Keratinocyte (primary cell): ENCODE results near the gene EPG5. TPM values are rescaled to one million over a fixed set of nuclear protein-coding genes. Genes with fewer than 3 reads are reported as not detected.

ENCODE experiments used
- DNase-seq: peaks from one replicate; pipeline ENCODE4 v3.0.0-alpha.2; 2011; ENCODE audit warnings: low read depth, missing footprints, low spot score
- FAIRE-seq: peaks from 2 replicates; lab custom pipeline; 2011; peaks lifted over from hg19 to GRCh38; lab: Jason Lieb, UNC
- H2AFZ ChIP-seq: 2 replicates; pipeline ENCODE4 v1.6.0; 2012; ENCODE audit warnings: low read length, control low read depth, inconsistent platforms; ENCODE audit not compliant: control insufficient read depth
- H3K27ac ChIP-seq: 2 replicates; pipeline ENCODE4 v1.5.1; 2011; ENCODE audit warnings: low read length; ENCODE audit not compliant: control insufficient read depth, insufficient read depth
- H3K27me3 ChIP-seq: 3 replicates; pipeline ENCODE4 v1.6.0; 2011; ENCODE audit warnings: low read length; ENCODE audit not compliant: control insufficient read depth, insufficient read depth; ENCODE audit errors: extremely low read depth
- H3K36me3 ChIP-seq, 2 experiments: 2 replicates in 1 of 2; 3 replicates in 1 of 2; pipeline ENCODE4 v1.5.1; 2011; ENCODE audit warnings: low read length in 2 of 2, mild to moderate bottlenecking in 1 of 2; ENCODE audit not compliant: control insufficient read depth in 2 of 2, insufficient read depth in 2 of 2; ENCODE audit errors: extremely low read depth in 1 of 2
- H3K4me1 ChIP-seq: 3 replicates; pipeline ENCODE4 v1.5.1; 2011; ENCODE audit warnings: low read length; ENCODE audit not compliant: control insufficient read depth, insufficient read depth; ENCODE audit errors: extremely low read depth
- H3K4me2 ChIP-seq: 3 replicates; pipeline ENCODE4 v1.6.0; 2011; ENCODE audit warnings: low read depth, low read length; ENCODE audit not compliant: control insufficient read depth, insufficient read depth; ENCODE audit errors: extremely low read depth
- H3K4me3 ChIP-seq, 3 experiments: fragments of 200-600 bp in 1 of 3; sonication (generic) in 1 of 3; 2 replicates in 2 of 3; 3 replicates in 1 of 3; pipeline ENCODE4 v1.5.1; 2011 to 2016; ENCODE audit warnings: low read length in 3 of 3, mild to moderate bottlenecking in 3 of 3, control low read depth in 2 of 3, inconsistent platforms in 1 of 3, low read depth in 1 of 3, mixed read lengths in 1 of 3, mixed run types in 1 of 3, moderate library complexity in 1 of 3; ENCODE audit not compliant: control insufficient read depth in 2 of 3, insufficient read depth in 2 of 3; ENCODE audit errors: extremely low read depth in 1 of 3
- H3K79me2 ChIP-seq: 2 replicates; pipeline ENCODE4 v1.6.0; 2012; ENCODE audit warnings: low read length; ENCODE audit not compliant: control insufficient read depth, insufficient read depth
- H3K9ac ChIP-seq: 3 replicates; pipeline ENCODE4 v1.6.0; 2011; ENCODE audit warnings: low read length; ENCODE audit not compliant: control insufficient read depth, insufficient read depth; ENCODE audit errors: extremely low read depth
- H3K9me1 ChIP-seq: 3 replicates; pipeline ENCODE4 v1.6.0; 2011; ENCODE audit warnings: low read length; ENCODE audit not compliant: control insufficient read depth, insufficient read depth; ENCODE audit errors: extremely low read depth
- H3K9me3 ChIP-seq: 2 replicates; pipeline ENCODE4 v1.5.1; 2012; ENCODE audit warnings: low read depth, low read length; ENCODE audit not compliant: control insufficient read depth
- H4K20me1 ChIP-seq: 3 replicates; pipeline ENCODE4 v1.6.0; 2011; ENCODE audit warnings: low read length; ENCODE audit not compliant: control insufficient read depth, insufficient read depth; ENCODE audit errors: extremely low read depth
- EZH2 ChIP-seq: IDR thresholded peaks from one replicate; pipeline ENCODE4 v1.6.1; 2012; ENCODE audit warnings: inconsistent platforms, mild to moderate bottlenecking, low read length, moderate library complexity
- dilution Hi-C: fragments of 300-500 bp; cut with MboI; formaldehyde crosslinking; loops from one replicate; pipeline ENCODE4 v1.7.0; 2020; ENCODE audit warnings: low sequenced_read_pairs; ENCODE audit not compliant: extremely low pct_ligation_motif_present
- polyA plus RNA-seq, 5 experiments: library from polyadenylated mRNA; depleted of rRNA in 3 of 5; stranded (reverse) in 3 of 5; stranded (forward) in 1 of 5; unstranded in 1 of 5; fragments of >200 nt; gene quantifications; 1 replicate in 1 of 5; 2 replicates in 3 of 5; 3 replicates in 1 of 5; pipeline versions ENCODE4 v1.2.1 to v1.2.3, GENCODE V29; 2011 to 2012; ENCODE audit warnings: missing spikeins in 2 of 5, low read depth in 1 of 5, low replicate concordance in 1 of 5
- TF ChIP-seq, protein P1 (sequence below), 3 experiments: IDR thresholded peaks in 1 of 3; conservative IDR thresholded peaks in 1 of 3; optimal IDR thresholded peaks in 1 of 3; 2 replicates in 2 of 3; 3 replicates in 1 of 3; pipeline versions ENCODE3 to v1.5.1; 2011; ENCODE audit warnings: low read length in 3 of 3, mild to moderate bottlenecking in 3 of 3, moderate library complexity in 2 of 3, control low read depth in 1 of 3, inconsistent platforms in 1 of 3; ENCODE audit not compliant: insufficient read depth in 2 of 3; ENCODE audit errors: extremely low read depth in 1 of 3

The EPG5 gene
- polyA plus RNA-seq, 1 donor (not counting 4 experiments of a cell fraction or from before 2014, with no cell fraction given), result 17.8 TPM

GRCh38 chr18:45865466-45865865 is 101.7 kb downstream of the EPG5 start:
- dilution Hi-C loops, result no loop called here
- Histone ChIP-seq H3K9ac (no peak overlapping the region), H3K4me1 (no peaks in the 10 kb centered on the region), H2AFZ (no peak overlapping the region), H3K4me3 (no peak overlapping the region), H3K9me1 (no peaks in the 10 kb centered on the region), H3K27me3 (no peaks in the 10 kb centered on the region), H3K4me2 (no peak overlapping the region), H3K27ac (no peak overlapping the region), H3K79me2 (no peaks in the 10 kb centered on the region), H3K36me3 (peaks cover 13 to 19% of the 10 kb centered on the region in 2 experiments), H3K9me3 (no peaks in the 10 kb centered on the region), H4K20me1 (no peaks in the 10 kb centered on the region)
- TF ChIP-seq EZH2, result no peak
- TF ChIP-seq, protein P1, sequence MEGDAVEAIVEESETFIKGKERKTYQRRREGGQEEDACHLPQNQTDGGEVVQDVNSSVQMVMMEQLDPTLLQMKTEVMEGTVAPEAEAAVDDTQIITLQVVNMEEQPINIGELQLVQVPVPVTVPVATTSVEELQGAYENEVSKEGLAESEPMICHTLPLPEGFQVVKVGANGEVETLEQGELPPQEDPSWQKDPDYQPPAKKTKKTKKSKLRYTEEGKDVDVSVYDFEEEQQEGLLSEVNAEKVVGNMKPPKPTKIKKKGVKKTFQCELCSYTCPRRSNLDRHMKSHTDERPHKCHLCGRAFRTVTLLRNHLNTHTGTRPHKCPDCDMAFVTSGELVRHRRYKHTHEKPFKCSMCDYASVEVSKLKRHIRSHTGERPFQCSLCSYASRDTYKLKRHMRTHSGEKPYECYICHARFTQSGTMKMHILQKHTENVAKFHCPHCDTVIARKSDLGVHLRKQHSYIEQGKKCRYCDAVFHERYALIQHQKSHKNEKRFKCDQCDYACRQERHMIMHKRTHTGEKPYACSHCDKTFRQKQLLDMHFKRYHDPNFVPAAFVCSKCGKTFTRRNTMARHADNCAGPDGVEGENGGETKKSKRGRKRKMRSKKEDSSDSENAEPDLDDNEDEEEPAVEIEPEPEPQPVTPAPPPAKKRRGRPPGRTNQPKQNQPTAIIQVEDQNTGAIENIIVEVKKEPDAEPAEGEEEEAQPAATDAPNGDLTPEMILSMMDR (optimal IDR thresholded peaks at IDR 0.05 in 1 of 3, IDR thresholded peaks at IDR 0.05 in 1 of 3, conservative IDR thresholded peaks at IDR 0.05 in 1 of 3; ENCODE audit: extremely low read depth in 1 of 3, insufficient read depth in 2 of 3, low read length in 3 of 3), result no peak
- no peak for DNase-seq
- FAIRE-seq, result no peak

DNA sequence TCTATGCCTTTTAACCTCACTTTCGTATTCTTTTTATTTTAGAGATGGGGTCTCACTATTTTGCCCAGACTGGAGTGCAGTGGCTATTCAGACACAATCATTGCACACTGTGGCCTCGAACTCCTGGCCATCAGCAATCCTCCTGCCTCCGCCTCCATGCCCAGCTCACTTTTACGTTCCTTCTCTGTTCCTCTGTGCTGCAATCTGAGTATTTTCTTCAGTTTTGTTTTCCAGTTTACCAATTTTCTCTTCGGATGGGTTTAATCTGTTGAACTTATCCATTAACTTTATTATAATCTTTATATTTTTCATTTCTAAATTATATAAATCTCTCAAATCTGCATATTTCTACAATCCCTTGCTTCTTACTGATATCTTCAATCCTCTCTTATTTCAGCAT is 103.0 kb downstream of the EPG5 start:
- TF ChIP-seq EZH2, result no peak
- TF ChIP-seq, protein P1 (optimal IDR thresholded peaks at IDR 0.05 in 1 of 3, IDR thresholded peaks at IDR 0.05 in 1 of 3, conservative IDR thresholded peaks at IDR 0.05 in 1 of 3; ENCODE audit: extremely low read depth in 1 of 3, insufficient read depth in 2 of 3, low read length in 3 of 3), result no peak
- dilution Hi-C loops, result no loop called here
- DNase-seq (no peak), FAIRE-seq (no peak)
- H3K4me3 ChIP-seq, result no peak overlapping the region
- no peaks in the 10 kb centered on the region for H3K79me2 ChIP-seq
- peaks cover 13 to 27% of the 10 kb centered on the region in 2 experiments for H3K36me3 ChIP-seq
- H3K4me2 ChIP-seq, result no peak overlapping the region
- no peak overlapping the region for H2AFZ ChIP-seq
- H3K27me3 ChIP-seq, result no peaks in the 10 kb centered on the region
- no peaks in the 10 kb centered on the region for H3K9me3 ChIP-seq
- no peaks in the 10 kb centered on the region for H3K4me1 ChIP-seq
- H3K9ac ChIP-seq, result no peak overlapping the region
- H4K20me1 ChIP-seq, result no peaks in the 10 kb centered on the region
- H3K27ac ChIP-seq, result no peak overlapping the region
- no peaks in the 10 kb centered on the region for H3K9me1 ChIP-seq
